Breast epithelium (tissue), 3 donors: ENCODE measurements around the gene SENP6.

Experiments
- CTCF ChIP-seq, 3 donors: fragments of 450-650 bp; IDR thresholded peaks; one replicate each; pipeline ENCODE4 v1.5.1; 2016 to 2017; ENCODE audit warnings: antibody characterized with exemption in 3 of 3, mild to moderate bottlenecking in 3 of 3, moderate library complexity in 3 of 3
- POLR2A ChIP-seq: fragments of 450-650 bp; IDR thresholded peaks from one replicate; pipeline ENCODE4 v1.6.1; 2016; ENCODE audit warnings: antibody characterized with exemption, mild to moderate bottlenecking, moderate library complexity
- POLR2AphosphoS5 ChIP-seq, 3 donors: sonication (generic); formaldehyde crosslinking; IDR thresholded peaks; one replicate each; pipeline ENCODE4 v1.6.1; 2017; ENCODE audit warnings: antibody characterized with exemption in 3 of 3

GRCh38 chr6:75568100-75568499 is 33.6 kb upstream of the SENP6 start:
- TF ChIP-seq CTCF (IDR thresholded peaks at IDR 0.05) (no peak), POLR2AphosphoS5 (IDR thresholded peaks at IDR 0.05) (no peak), POLR2A (no peak)
